Measurements from ENCODE around the gene THSD1.

The THSD1 gene

GRCh38 chr13:52378312-52378711, 27.7 kb downstream of the THSD1 start (continued):
- TF ChIP-seq ZBTB49 (tag by site-specific recombination; IDR thresholded peaks at IDR 0.05; ENCODE audit: low read depth), result no peak
- no peak for TF ChIP-seq ZXDB (tag by site-specific recombination; IDR thresholded peaks at IDR 0.05)
- TF ChIP-seq ZBTB48 (tag by site-specific recombination; IDR thresholded peaks at IDR 0.05), result no peak
- no peak for TF ChIP-seq ZNF174 (tag by site-specific recombination; IDR thresholded peaks at IDR 0.05)
- TF ChIP-seq ZNF138 (tag by site-specific recombination; IDR thresholded peaks at IDR 0.05; ENCODE audit: borderline replicate concordance), result no peak
- no peak for TF ChIP-seq ZNF169 (tag by site-specific recombination; IDR thresholded peaks at IDR 0.05)
- no peak for TF ChIP-seq ZNF529 (tag by site-specific recombination; IDR thresholded peaks at IDR 0.05; ENCODE audit: insufficient replicate concordance)
- TF ChIP-seq ZNF404 (tag by site-specific recombination; IDR thresholded peaks at IDR 0.05), result no peak
- no peak for TF ChIP-seq ZNF747 (tag by site-specific recombination; IDR thresholded peaks at IDR 0.05)

GRCh38 chr13:52377898-52378297, 28.1 kb downstream of the THSD1 start:
- Histone ChIP-seq H3K36me3 (ENCODE audit: control insufficient read depth in 2 of 2, insufficient read depth in 1 of 2, low read length in 2 of 2) (no peaks in the 10 kb centered on the region), H3K4me1 (ENCODE audit: control insufficient read depth, insufficient read depth, low read length) (no peaks in the 10 kb centered on the region), H3K4me3 (ENCODE audit: low read depth, low read length) (no peak overlapping the region), H3K9me3 (ENCODE audit: control insufficient read depth, insufficient read depth, low read depth, low read length) (no peaks in the 10 kb centered on the region), H3K27ac (ENCODE audit: extremely low read depth, low read depth, low read length) (no peak overlapping the region)
- POLR2A ChIA-PET, result no interaction called here
- CTCF ChIA-PET, result no interaction called here
- TF ChIP-seq GLI4 (tag by site-specific recombination; IDR thresholded peaks at IDR 0.05) (no peak), HOXC10 (CRISPR knock-in tag; IDR thresholded peaks at IDR 0.05) (no peak), ZNF26 (tag by site-specific recombination; IDR thresholded peaks at IDR 0.05) (no peak), ZNF513 (tag by site-specific recombination; IDR thresholded peaks at IDR 0.05) (no peak), ZNF175 (tag by site-specific recombination; IDR thresholded peaks at IDR 0.05) (no peak), ZNF837 (tag by site-specific recombination; IDR thresholded peaks at IDR 0.05) (no peak), ZNF596 (tag by site-specific recombination; IDR thresholded peaks at IDR 0.05) (no peak), ZNF514 (tag by site-specific recombination; IDR thresholded peaks at IDR 0.05) (no peak), ZNF473 (tag by site-specific recombination; IDR thresholded peaks at IDR 0.05) (no peak), ZNF18 (tag by site-specific recombination; IDR thresholded peaks at IDR 0.05) (no peak), PRDM10 (tag by site-specific recombination; IDR thresholded peaks at IDR 0.05) (no peak), REST (tag by site-specific recombination; IDR thresholded peaks at IDR 0.05) (no peak)

All from HEK293 (cell line).